ENCODE measurements around the gene SLC12A3. TPM values are rescaled to one million over a fixed set of nuclear protein-coding genes. Genes with fewer than 3 reads are reported as not detected.

The SLC12A3 gene
- total RNA-seq, 4 donors from 2014 or later, result not detected

DNA sequence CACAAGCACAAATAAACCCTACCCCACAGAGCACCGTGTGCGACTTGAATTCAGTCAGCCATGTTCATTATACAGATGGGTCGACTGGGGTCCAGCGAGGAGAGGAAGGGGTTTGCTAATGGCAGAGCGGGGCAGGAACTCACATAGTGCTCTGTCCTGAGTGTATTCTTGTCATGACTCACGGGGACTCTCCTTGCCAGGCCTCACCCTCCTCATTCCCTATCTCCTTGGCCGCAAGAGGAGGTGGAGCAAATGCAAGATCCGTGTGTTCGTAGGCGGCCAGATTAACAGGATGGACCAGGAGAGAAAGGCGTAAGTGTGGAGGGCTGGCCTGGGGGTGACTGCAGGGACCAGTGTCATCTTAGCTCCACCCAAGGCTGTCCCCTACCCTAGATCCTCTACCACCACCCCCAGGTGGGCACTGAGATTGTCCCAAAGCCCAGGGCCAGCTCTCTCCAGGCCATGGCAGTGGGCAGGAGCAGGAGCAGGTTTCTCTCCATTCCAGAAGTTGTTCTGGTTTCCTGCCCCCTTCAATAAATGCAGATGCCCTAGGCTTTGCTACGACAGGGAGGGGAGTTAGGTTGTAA lies 29.4 kb downstream of the SLC12A3 start:
- H3K4me3 ChIP-seq, result no peak overlapping the region
- peaks cover 0 to 11% (median 0%) of the 10 kb centered on the region in 4 donors for H3K4me1 ChIP-seq
- no peak overlapping the region for H3K27ac ChIP-seq
- no peak for DNase-seq
- TF ChIP-seq POLR2A (IDR thresholded peaks at IDR 0.05), result no peak
- TF ChIP-seq, protein P1, sequence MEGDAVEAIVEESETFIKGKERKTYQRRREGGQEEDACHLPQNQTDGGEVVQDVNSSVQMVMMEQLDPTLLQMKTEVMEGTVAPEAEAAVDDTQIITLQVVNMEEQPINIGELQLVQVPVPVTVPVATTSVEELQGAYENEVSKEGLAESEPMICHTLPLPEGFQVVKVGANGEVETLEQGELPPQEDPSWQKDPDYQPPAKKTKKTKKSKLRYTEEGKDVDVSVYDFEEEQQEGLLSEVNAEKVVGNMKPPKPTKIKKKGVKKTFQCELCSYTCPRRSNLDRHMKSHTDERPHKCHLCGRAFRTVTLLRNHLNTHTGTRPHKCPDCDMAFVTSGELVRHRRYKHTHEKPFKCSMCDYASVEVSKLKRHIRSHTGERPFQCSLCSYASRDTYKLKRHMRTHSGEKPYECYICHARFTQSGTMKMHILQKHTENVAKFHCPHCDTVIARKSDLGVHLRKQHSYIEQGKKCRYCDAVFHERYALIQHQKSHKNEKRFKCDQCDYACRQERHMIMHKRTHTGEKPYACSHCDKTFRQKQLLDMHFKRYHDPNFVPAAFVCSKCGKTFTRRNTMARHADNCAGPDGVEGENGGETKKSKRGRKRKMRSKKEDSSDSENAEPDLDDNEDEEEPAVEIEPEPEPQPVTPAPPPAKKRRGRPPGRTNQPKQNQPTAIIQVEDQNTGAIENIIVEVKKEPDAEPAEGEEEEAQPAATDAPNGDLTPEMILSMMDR (IDR thresholded peaks at IDR 0.05), result no peak
- no peaks in the 10 kb centered on the region for H3K27me3 ChIP-seq
- no peaks in the 10 kb centered on the region for H3K9me3 ChIP-seq
- H3K36me3 ChIP-seq, result no peaks in the 10 kb centered on the region

DNA sequence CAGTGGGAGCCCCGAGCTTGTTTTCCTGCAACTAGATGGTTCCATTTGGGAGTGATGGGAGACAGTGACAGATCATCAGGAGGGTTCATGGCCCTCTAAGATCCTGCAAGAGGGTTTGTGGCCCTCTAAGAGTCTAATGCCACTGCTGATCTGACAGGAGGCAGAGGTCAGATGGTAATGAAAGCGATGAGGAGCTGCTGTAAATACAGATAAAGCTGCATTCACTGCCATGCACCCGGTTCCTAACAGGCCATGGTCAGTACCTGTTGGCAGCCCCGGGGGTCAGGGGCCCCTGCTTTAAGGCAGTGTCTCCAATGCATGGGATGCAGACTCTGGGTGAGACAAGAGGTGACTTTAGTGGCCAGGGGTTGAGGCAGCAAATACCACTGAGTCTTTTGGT lies 30.8 kb downstream of the SLC12A3 start:
- no peaks in the 10 kb centered on the region for H3K9me3 ChIP-seq
- H3K27ac ChIP-seq, result no peak overlapping the region
- DNase-seq, result no peak
- no peak for TF ChIP-seq POLR2A (IDR thresholded peaks at IDR 0.05)
- TF ChIP-seq, protein P1 (IDR thresholded peaks at IDR 0.05), result no peak
- H3K4me3 ChIP-seq, result no peak overlapping the region
- no peaks in the 10 kb centered on the region for H3K36me3 ChIP-seq
- peaks cover 0 to 11% (median 0%) of the 10 kb centered on the region in 4 donors for H3K4me1 ChIP-seq
- H3K27me3 ChIP-seq, result no peaks in the 10 kb centered on the region

DNA sequence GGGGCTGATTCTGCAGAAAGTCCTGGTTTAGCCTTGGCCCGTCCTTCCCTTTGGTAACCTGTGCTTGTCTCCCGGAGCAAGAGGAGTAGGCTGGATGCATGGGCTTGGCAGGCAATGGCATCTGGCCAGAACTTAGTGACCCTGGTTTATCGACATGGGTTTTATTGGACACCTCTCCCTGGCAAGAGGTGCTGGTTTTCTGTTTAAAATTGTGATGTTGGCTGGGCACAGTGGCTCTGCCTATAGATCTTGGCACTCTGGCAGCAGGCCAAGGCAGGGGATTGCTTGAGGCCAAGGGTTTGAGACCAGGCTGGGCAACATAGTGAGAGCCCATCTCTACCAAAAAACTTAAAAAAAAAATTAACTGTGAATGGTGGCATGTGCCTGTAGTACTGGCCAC lies 31.2 kb downstream of the SLC12A3 start:
- no peak for TF ChIP-seq POLR2A (IDR thresholded peaks at IDR 0.05)
- no peak overlapping the region for H3K4me3 ChIP-seq
- H3K27ac ChIP-seq, result no peak overlapping the region
- DNase-seq, result no peak
- H3K4me1 ChIP-seq, result peaks cover 0 to 11% (median 0%) of the 10 kb centered on the region in 4 donors
- H3K27me3 ChIP-seq, result no peaks in the 10 kb centered on the region
- no peaks in the 10 kb centered on the region for H3K36me3 ChIP-seq
- no peaks in the 10 kb centered on the region for H3K9me3 ChIP-seq

DNA sequence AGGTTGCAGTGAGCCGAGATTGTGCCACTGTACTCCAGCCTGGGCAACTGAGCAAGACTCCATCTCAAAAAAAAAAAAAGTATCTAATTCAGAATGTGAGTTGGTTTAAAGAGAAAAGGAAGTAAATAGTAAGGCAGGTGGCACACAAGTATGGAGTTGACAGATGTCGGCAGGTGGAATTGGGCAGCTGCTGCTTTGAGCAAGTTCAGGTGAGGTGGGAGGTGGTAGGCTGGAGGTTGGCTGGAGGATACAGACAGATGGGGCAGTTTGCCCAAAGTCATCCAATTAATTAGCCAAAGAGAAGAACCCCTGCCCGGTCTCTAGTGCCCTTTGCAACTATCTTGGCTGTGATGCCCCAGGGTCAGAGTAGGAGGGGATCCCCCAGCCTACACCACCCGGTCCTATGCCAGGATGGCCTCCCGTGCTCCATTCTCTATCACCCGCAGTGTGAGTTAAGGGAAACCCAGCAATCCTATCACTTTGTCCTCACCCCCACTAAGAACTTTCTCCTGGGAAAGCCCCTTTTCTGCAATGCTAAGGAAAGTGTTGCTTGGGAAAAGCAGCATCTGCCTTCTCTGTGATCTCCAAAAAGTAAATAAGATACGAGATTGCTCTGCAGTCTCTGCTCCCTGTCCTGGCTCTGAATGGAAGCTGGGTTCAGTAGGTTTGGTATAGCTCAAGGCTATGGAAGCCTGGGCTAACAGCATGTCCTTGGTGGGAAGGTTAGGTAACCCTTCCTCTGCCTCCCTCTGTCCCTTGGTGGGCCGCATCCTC lies 32.2 kb downstream of the SLC12A3 start:
- H3K4me1 ChIP-seq, result peaks cover 0 to 11% (median 0%) of the 10 kb centered on the region in 4 donors
- TF ChIP-seq POLR2A (IDR thresholded peaks at IDR 0.05), result no peak
- TF ChIP-seq, protein P1 (IDR thresholded peaks at IDR 0.05), result no peak
- no peaks in the 10 kb centered on the region for H3K9me3 ChIP-seq
- DNase-seq, result no peak
- no peaks in the 10 kb centered on the region for H3K36me3 ChIP-seq
- no peak overlapping the region for H3K27ac ChIP-seq
- no peak overlapping the region for H3K4me3 ChIP-seq
- H3K27me3 ChIP-seq, result no peaks in the 10 kb centered on the region

DNA sequence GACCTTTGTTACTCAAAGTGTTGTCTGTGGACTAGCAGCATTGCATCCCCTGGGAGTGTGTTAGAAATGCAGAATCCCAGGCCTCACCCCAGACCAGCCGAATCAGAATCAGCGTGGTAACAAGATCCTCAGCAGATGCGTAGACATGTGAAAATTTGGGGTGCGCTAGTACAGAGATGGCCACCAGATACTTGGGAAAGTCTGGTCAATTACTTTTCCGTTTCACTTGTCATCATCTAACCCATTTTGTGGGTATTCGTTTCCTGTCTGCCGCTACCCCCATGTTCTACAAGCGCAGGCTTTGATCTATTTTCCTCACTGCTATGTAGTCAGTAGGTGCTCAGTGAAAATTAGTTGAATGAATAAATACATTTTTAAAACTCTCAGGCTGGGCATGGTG lies 33.8 kb downstream of the SLC12A3 start:
- no peaks in the 10 kb centered on the region for H3K36me3 ChIP-seq
- H3K4me3 ChIP-seq, result no peak overlapping the region
- TF ChIP-seq, protein P1 (IDR thresholded peaks at IDR 0.05), result no peak
- no peaks in the 10 kb centered on the region for H3K9me3 ChIP-seq
- no peaks in the 10 kb centered on the region for H3K27me3 ChIP-seq
- peaks cover 0 to 11% (median 0%) of the 10 kb centered on the region in 4 donors for H3K4me1 ChIP-seq
- DNase-seq, result no peak
- no peak overlapping the region for H3K27ac ChIP-seq

DNA sequence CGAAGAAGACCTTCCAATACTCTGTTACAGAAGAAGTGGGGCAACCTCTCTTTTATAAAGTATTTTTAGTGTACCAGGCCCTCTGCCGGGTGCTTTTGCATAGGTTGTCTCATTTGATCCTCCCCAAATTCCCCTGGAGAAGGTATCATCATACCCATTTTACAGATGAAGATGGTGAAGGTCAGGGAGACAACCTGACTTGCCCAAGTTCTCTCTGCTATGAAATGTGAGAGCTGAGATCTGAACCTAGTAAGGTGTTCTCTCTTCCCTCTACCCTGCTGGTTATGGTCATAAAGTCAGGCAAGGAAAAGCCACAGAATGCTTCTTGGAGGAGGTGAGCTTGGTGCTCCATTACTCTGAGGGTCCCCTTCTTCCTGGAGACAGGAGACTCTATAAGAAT lies 38.9 kb downstream of the SLC12A3 start:
- DNase-seq, result no peak
- TF ChIP-seq, protein P1 (IDR thresholded peaks at IDR 0.05), result no peak
- TF ChIP-seq POLR2A (IDR thresholded peaks at IDR 0.05), result no peak
- no peaks in the 10 kb centered on the region for H3K9me3 ChIP-seq
- H3K4me1 ChIP-seq, result peaks cover 0 to 6% (median 0%) of the 10 kb centered on the region in 4 donors
- no peak overlapping the region for H3K27ac ChIP-seq
- H3K4me3 ChIP-seq, result no peak overlapping the region
- no peaks in the 10 kb centered on the region for H3K27me3 ChIP-seq
- H3K36me3 ChIP-seq, result no peaks in the 10 kb centered on the region
